Suppressor macrophage (primary cell): ENCODE data around the gene ZCWPW1.
"Not testable (repeated sequence)": the region's sequence is repeated elsewhere in the genome, so short reads cannot be mapped to it uniquely, and the experiment has no call there.

Experiments used
- DNase-seq, 4 experiments: peaks; one replicate each; pipeline ENCODE4 v3.0.0-alpha.2; 2020 to 2022

Gene ZCWPW1

GRCh38 chr7:100456562-100456961 lies 28.1 kb upstream of the ZCWPW1 start:
- DNase-seq: no peak

GRCh38 chr7:100455206-100455605 lies 26.7 kb upstream of the ZCWPW1 start:
- DNase-seq: no peak

GRCh38 chr7:100453854-100454253 lies 25.4 kb upstream of the ZCWPW1 start:
- DNase-seq: not testable (repeated sequence)

GRCh38 chr7:100452513-100452912 lies 24.0 kb upstream of the ZCWPW1 start:
- DNase-seq: no peak

- DNase-seq: no peak
Observed at GRCh38 chr7:100449190-100449795, 20.8 kb upstream of the ZCWPW1 start.

GRCh38 chr7:100447363-100447762 lies 18.9 kb upstream of the ZCWPW1 start:
- DNase-seq: not testable (repeated sequence)

- DNase-seq: no peak
Observed at GRCh38 chr7:100446040-100446439, 17.5 kb upstream of the ZCWPW1 start.

- peak; percentile 76 to 90 (median 79) for DNase-seq
Observed at GRCh38 chr7:100444311-100445278, 16.1 kb upstream of the ZCWPW1 start.

GRCh38 chr7:100443096-100443840 lies 14.8 kb upstream of the ZCWPW1 start:
- no peak for DNase-seq

- DNase-seq: no peak
Observed at GRCh38 chr7:100441641-100442535, 13.4 kb upstream of the ZCWPW1 start.

GRCh38 chr7:100439244-100439643 lies 10.7 kb upstream of the ZCWPW1 start:
- not testable (repeated sequence) for DNase-seq

GRCh38 chr7:100438731-100439130 lies 10.2 kb upstream of the ZCWPW1 start:
- not testable (repeated sequence) for DNase-seq

GRCh38 chr7:100438172-100438571 lies 9.7 kb upstream of the ZCWPW1 start:
- DNase-seq: no peak

GRCh38 chr7:100437150-100438100 lies 8.9 kb upstream of the ZCWPW1 start:
- no peak for DNase-seq

GRCh38 chr7:100435401-100436304 lies 7.2 kb upstream of the ZCWPW1 start:
- peak; percentile 23 to 59 (median 42) for DNase-seq

GRCh38 chr7:100434297-100435144 lies 6.0 kb upstream of the ZCWPW1 start:
- no peak for DNase-seq

- no peak for DNase-seq
Observed at GRCh38 chr7:100433592-100434296, 5.2 kb upstream of the ZCWPW1 start.

GRCh38 chr7:100433276-100433591 lies 4.7 kb upstream of the ZCWPW1 start:
- DNase-seq: no peak
